ENCODE measurements around the gene RIMS3.

The RIMS3 gene

GRCh38 chr1:40652979-40653378 lies 12.5 kb downstream of the RIMS3 start:
- no peak for DNase-seq

DNA sequence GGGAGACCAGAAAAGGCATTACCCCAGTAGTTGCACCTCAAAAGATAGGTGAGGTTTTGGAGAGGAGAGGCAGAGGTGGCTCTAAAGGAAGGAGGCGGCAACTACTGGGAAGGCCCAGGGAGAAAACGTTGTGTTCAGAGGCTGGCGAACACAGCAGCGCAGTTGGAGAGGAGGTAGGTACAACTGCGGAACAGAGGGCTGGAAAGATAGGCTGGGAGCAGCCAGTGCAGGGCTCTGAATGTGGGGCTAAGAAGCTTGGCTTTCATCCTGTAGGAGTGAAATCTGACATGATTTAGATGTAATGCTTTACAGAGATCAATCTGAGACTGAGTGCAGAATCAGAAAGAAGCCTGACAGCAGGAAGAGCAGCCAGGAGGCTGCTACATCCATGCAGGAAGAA lies 13.0 kb downstream of the RIMS3 start:
- DNase-seq: no peak

GRCh38 chr1:40651138-40651857 lies 14.2 kb downstream of the RIMS3 start:
- no peak for DNase-seq

GRCh38 chr1:40650075-40650474 lies 15.4 kb downstream of the RIMS3 start:
- no peak for DNase-seq

- no peak for DNase-seq
Observed at GRCh38 chr1:40649592-40649930, 15.9 kb downstream of the RIMS3 start.

DNA sequence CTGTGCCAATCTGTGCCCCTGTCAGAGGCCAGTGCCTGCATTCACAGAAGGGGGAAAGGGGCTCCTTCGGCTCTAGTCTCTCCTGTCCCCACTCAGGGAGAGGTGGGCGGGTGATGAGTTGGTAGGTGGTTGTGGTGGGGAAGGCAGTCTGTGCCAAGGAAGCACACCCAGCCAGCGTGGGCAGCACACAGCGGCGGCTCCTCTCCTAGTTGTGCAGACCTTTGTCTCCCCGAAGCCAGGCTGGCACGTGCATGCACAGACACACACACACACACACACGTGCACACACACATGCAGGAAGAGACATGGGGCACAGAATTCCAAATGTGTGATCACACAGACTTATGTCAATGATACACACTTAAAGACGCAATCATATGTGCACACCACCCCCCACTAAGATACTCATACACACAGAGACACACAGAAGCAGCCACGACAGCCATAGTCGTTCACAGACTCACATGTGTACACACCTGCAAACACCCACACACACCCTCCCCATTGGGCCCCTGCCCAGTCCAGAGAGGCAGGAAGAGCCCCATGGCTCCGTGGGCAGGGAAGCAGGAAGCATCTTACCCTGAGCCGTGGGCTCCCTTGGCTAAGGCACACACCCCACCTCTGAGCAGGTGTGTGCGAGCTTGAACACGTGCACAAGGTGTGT lies 16.4 kb downstream of the RIMS3 start:
- DNase-seq: no peak

GRCh38 chr1:40648200-40648599 lies 17.3 kb downstream of the RIMS3 start:
- no peak for DNase-seq

DNA sequence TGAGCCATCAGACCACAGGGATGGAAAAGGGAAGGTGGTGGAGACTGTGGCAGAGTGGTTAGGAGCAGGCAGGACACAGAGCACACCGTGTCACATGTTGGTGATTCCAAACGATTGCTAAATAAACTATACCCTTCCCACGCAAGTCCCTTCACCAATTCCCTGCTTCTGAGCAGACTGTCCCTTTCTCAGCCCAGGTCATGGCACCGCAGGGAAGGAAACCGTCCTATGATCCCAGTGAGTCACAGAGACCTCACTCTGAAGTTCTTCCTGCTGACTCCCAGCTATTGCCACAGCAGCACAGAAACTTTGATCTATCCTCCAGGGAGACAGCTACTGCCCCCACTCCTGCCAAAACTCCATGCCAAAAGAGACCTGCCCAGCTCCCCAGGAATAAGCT lies 19.2 kb downstream of the RIMS3 start:
- DNase-seq: no peak

GRCh38 chr1:40645118-40645680 lies 20.3 kb downstream of the RIMS3 start:
- no peak for DNase-seq

- no peak for DNase-seq
Observed at GRCh38 chr1:40641601-40642242, 23.8 kb downstream of the RIMS3 start.

DNA sequence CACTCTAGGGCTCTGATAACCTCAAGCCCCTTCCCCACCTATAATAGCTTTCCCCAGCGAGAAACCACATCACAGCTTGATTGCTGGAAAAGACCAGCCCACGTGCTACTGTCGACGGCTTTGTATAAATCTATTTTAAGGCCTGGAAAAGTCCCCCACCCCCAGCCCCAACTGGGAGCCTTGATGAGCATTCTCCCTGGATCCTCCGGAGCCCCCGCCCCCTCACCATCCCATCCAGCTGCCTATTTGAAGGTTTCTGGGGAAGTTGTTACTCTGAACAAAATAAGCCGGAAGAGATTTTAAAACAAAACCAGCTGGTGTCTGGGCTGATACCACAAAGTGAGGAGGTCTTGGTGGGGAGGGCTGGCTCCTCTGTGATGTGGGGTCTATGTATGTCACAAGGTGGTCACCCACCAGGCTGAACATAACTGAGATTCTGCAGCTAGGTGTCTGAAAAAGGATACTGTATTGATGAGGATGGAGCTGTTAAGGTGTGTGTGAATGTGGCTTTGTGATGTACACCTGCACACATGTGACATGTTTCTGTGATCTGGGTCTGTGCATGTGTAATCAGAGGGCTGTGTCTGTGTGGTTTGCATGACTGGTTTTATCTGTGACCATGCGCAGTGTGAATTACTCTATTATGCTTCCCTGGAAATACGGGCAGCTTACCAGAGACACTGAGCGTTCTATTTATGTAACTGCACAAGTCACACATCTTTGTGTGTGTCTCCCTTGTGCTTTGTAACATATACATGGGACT lies 25.0 kb downstream of the RIMS3 start:
- DNase-seq: no peak

- DNase-seq: no peak
Observed at GRCh38 chr1:40638097-40639036, 27.1 kb downstream of the RIMS3 start.

DNA sequence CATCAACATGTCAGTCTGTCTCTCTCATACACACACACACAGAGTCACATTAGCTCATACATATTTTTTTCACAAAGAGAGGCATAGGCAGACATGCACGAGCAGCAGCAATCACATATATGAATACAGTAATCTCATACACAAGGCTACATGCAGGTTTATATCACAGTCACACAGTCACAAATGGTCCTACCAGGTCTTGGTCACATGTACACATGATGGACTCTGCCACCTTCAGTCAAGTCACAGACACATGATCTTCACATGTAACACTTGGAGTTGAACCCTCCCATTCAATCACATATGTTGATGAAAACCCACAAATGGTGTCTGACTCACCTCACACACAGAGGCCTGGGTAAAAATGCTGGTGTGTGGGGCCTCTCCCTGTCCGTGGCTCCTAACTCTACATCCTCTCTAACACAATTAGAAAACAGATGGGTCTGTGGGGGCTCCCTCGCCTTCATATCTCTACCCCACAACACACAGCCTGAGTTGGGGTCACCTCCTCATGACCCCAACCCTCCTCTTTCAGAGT lies 27.9 kb downstream of the RIMS3 start:
- DNase-seq: no peak

DNA sequence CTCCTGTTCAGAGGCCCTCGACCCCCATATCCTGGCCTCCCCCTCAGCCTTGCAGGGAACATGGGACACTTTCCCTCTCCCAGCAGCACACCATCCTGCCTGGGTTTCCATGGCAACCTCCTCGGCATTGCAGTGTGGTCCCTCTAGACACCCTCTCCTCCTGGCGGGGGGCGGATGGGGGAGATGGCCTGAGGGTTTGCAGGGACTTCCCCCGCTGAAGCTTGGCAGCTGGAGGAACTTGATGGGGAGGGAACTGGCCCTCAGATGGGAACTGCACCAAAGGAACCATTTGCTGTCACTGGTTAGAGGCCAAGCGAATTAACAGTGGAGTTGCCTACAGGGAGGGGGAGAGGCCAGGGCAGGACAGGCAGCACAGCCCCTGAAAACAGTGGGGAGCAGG lies 28.7 kb downstream of the RIMS3 start:
- DNase-seq: no peak

DNA sequence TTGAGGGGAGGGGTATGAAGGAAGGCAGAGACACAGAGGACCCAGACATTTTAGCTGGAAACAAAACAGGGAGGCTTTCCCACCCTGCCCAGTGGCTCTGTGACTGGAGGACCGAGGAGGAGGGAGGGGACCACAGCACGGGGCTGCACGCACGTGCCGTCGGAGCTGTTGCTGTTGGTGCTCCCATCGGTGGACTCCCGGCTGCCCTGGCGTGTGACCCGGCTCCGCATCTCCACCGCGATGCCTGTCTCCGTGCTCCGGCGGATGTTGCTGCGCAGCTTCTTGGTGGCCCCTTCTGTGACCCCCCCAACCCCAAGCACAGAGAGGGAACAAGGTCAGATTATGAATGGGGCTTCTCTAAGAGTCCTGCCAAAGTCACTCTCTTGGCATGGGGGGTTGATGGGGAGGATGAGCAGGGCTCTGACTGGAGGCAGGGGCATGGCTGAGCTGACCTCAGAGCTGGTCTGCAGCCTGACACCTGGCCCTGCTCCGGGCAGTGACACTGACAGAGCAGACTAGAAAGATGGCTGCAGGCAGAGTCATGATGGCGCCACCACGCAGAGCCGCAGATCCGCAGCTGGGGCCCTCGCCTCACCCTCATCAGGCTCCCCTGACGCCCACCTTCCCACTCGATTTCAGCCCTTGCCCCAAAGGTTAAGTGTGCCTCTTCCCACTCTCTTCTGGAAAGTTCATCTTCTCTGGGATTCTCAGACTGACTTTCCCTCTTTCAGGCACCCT lies 29.6 kb downstream of the RIMS3 start:
- DNase-seq: no peak

GRCh38 chr1:40634901-40635655 lies 30.4 kb downstream of the RIMS3 start:
- no peak for DNase-seq

- no peak for DNase-seq
Observed at GRCh38 chr1:40633931-40634376, 31.5 kb downstream of the RIMS3 start.

GRCh38 chr1:40633523-40633922 lies 32.0 kb downstream of the RIMS3 start:
- DNase-seq: no peak

GRCh38 chr1:40630488-40631223 lies 34.8 kb downstream of the RIMS3 start:
- DNase-seq: peak; percentile 14

Measured in NCI-H345 (cell line).